Keratinocyte (primary cell): ENCODE data around the gene CD34. TPM values are rescaled to one million over a fixed set of nuclear protein-coding genes. Genes with fewer than 3 reads are reported as not detected.

Source experiments
- DNase-seq: peaks from one replicate; pipeline ENCODE4 v3.0.0-alpha.2; 2011; ENCODE audit warnings: low read depth, missing footprints, low spot score
- FAIRE-seq: peaks from 2 replicates; lab custom pipeline; 2011; peaks lifted over from hg19 to GRCh38; lab: Jason Lieb, UNC
- H2AFZ ChIP-seq: 2 replicates; pipeline ENCODE4 v1.6.0; 2012; ENCODE audit warnings: low read length, control low read depth, inconsistent platforms; ENCODE audit not compliant: control insufficient read depth
- H3K27ac ChIP-seq: 2 replicates; pipeline ENCODE4 v1.5.1; 2011; ENCODE audit warnings: low read length; ENCODE audit not compliant: control insufficient read depth, insufficient read depth
- H3K27me3 ChIP-seq: 3 replicates; pipeline ENCODE4 v1.6.0; 2011; ENCODE audit warnings: low read length; ENCODE audit not compliant: control insufficient read depth, insufficient read depth; ENCODE audit errors: extremely low read depth
- H3K36me3 ChIP-seq, 2 experiments: 2 replicates in 1 of 2; 3 replicates in 1 of 2; pipeline ENCODE4 v1.5.1; 2011; ENCODE audit warnings: low read length in 2 of 2, mild to moderate bottlenecking in 1 of 2; ENCODE audit not compliant: control insufficient read depth in 2 of 2, insufficient read depth in 2 of 2; ENCODE audit errors: extremely low read depth in 1 of 2
- H3K4me1 ChIP-seq: 3 replicates; pipeline ENCODE4 v1.5.1; 2011; ENCODE audit warnings: low read length; ENCODE audit not compliant: control insufficient read depth, insufficient read depth; ENCODE audit errors: extremely low read depth
- H3K4me2 ChIP-seq: 3 replicates; pipeline ENCODE4 v1.6.0; 2011; ENCODE audit warnings: low read depth, low read length; ENCODE audit not compliant: control insufficient read depth, insufficient read depth; ENCODE audit errors: extremely low read depth
- H3K4me3 ChIP-seq, 3 experiments: fragments of 200-600 bp in 1 of 3; sonication (generic) in 1 of 3; 2 replicates in 2 of 3; 3 replicates in 1 of 3; pipeline ENCODE4 v1.5.1; 2011 to 2016; ENCODE audit warnings: low read length in 3 of 3, mild to moderate bottlenecking in 3 of 3, control low read depth in 2 of 3, inconsistent platforms in 1 of 3, low read depth in 1 of 3, mixed read lengths in 1 of 3, mixed run types in 1 of 3, moderate library complexity in 1 of 3; ENCODE audit not compliant: control insufficient read depth in 2 of 3, insufficient read depth in 2 of 3; ENCODE audit errors: extremely low read depth in 1 of 3
- H3K79me2 ChIP-seq: 2 replicates; pipeline ENCODE4 v1.6.0; 2012; ENCODE audit warnings: low read length; ENCODE audit not compliant: control insufficient read depth, insufficient read depth
- H3K9ac ChIP-seq: 3 replicates; pipeline ENCODE4 v1.6.0; 2011; ENCODE audit warnings: low read length; ENCODE audit not compliant: control insufficient read depth, insufficient read depth; ENCODE audit errors: extremely low read depth
- H3K9me1 ChIP-seq: 3 replicates; pipeline ENCODE4 v1.6.0; 2011; ENCODE audit warnings: low read length; ENCODE audit not compliant: control insufficient read depth, insufficient read depth; ENCODE audit errors: extremely low read depth
- H3K9me3 ChIP-seq: 2 replicates; pipeline ENCODE4 v1.5.1; 2012; ENCODE audit warnings: low read depth, low read length; ENCODE audit not compliant: control insufficient read depth
- H4K20me1 ChIP-seq: 3 replicates; pipeline ENCODE4 v1.6.0; 2011; ENCODE audit warnings: low read length; ENCODE audit not compliant: control insufficient read depth, insufficient read depth; ENCODE audit errors: extremely low read depth
- EZH2 ChIP-seq: IDR thresholded peaks from one replicate; pipeline ENCODE4 v1.6.1; 2012; ENCODE audit warnings: inconsistent platforms, mild to moderate bottlenecking, low read length, moderate library complexity
- dilution Hi-C: fragments of 300-500 bp; cut with MboI; formaldehyde crosslinking; loops from one replicate; pipeline ENCODE4 v1.7.0; 2020; ENCODE audit warnings: low sequenced_read_pairs; ENCODE audit not compliant: extremely low pct_ligation_motif_present
- polyA plus RNA-seq, 5 experiments: library from polyadenylated mRNA; depleted of rRNA in 3 of 5; stranded (reverse) in 3 of 5; stranded (forward) in 1 of 5; unstranded in 1 of 5; fragments of >200 nt; gene quantifications; 1 replicate in 1 of 5; 2 replicates in 3 of 5; 3 replicates in 1 of 5; pipeline versions ENCODE4 v1.2.1 to v1.2.3, GENCODE V29; 2011 to 2012; ENCODE audit warnings: missing spikeins in 2 of 5, low read depth in 1 of 5, low replicate concordance in 1 of 5
- TF ChIP-seq, protein P1 (sequence below), 3 experiments: IDR thresholded peaks in 1 of 3; conservative IDR thresholded peaks in 1 of 3; optimal IDR thresholded peaks in 1 of 3; 2 replicates in 2 of 3; 3 replicates in 1 of 3; pipeline versions ENCODE3 to v1.5.1; 2011; ENCODE audit warnings: low read length in 3 of 3, mild to moderate bottlenecking in 3 of 3, moderate library complexity in 2 of 3, control low read depth in 1 of 3, inconsistent platforms in 1 of 3; ENCODE audit not compliant: insufficient read depth in 2 of 3; ENCODE audit errors: extremely low read depth in 1 of 3

Gene CD34
- polyA plus RNA-seq, 1 donor (not counting 4 experiments of a cell fraction or from before 2014, with no cell fraction given) = 0.03 TPM

- no peaks in the 10 kb centered on the region for H3K9me1 ChIP-seq
- H3K4me3 ChIP-seq = no peak overlapping the region
- no peak overlapping the region for H2AFZ ChIP-seq
- FAIRE-seq = no peak
- no peaks in the 10 kb centered on the region for H4K20me1 ChIP-seq
- no peaks in the 10 kb centered on the region for H3K36me3 ChIP-seq
- no peak for DNase-seq
- TF ChIP-seq, protein P1, sequence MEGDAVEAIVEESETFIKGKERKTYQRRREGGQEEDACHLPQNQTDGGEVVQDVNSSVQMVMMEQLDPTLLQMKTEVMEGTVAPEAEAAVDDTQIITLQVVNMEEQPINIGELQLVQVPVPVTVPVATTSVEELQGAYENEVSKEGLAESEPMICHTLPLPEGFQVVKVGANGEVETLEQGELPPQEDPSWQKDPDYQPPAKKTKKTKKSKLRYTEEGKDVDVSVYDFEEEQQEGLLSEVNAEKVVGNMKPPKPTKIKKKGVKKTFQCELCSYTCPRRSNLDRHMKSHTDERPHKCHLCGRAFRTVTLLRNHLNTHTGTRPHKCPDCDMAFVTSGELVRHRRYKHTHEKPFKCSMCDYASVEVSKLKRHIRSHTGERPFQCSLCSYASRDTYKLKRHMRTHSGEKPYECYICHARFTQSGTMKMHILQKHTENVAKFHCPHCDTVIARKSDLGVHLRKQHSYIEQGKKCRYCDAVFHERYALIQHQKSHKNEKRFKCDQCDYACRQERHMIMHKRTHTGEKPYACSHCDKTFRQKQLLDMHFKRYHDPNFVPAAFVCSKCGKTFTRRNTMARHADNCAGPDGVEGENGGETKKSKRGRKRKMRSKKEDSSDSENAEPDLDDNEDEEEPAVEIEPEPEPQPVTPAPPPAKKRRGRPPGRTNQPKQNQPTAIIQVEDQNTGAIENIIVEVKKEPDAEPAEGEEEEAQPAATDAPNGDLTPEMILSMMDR (optimal IDR thresholded peaks at IDR 0.05 in 1 of 3, IDR thresholded peaks at IDR 0.05 in 1 of 3, conservative IDR thresholded peaks at IDR 0.05 in 1 of 3; ENCODE audit: extremely low read depth in 1 of 3, insufficient read depth in 2 of 3, low read length in 3 of 3) = no peak
- no peak for TF ChIP-seq EZH2
- H3K9me3 ChIP-seq = no peaks in the 10 kb centered on the region
- H3K4me2 ChIP-seq = no peak overlapping the region
- H3K79me2 ChIP-seq = no peaks in the 10 kb centered on the region
- H3K9ac ChIP-seq = no peak overlapping the region
- peaks cover 6% of the 10 kb centered on the region for H3K4me1 ChIP-seq
- dilution Hi-C loops = no loop called here
- H3K27me3 ChIP-seq = no peaks in the 10 kb centered on the region
- H3K27ac ChIP-seq = no peak overlapping the region
Observed at GRCh38 chr1:207941665-207942064, 30.7 kb upstream of the CD34 start.

GRCh38 chr1:207938016-207938415 lies 27.1 kb upstream of the CD34 start:
- dilution Hi-C loops = no loop called here
- H3K4me2 ChIP-seq = no peak overlapping the region
- DNase-seq (no peak), FAIRE-seq (no peak)
- H4K20me1 ChIP-seq = no peaks in the 10 kb centered on the region
- no peaks in the 10 kb centered on the region for H3K9me1 ChIP-seq
- H3K27ac ChIP-seq = no peak overlapping the region
- no peak for TF ChIP-seq EZH2
- TF ChIP-seq, protein P1 (optimal IDR thresholded peaks at IDR 0.05 in 1 of 3, IDR thresholded peaks at IDR 0.05 in 1 of 3, conservative IDR thresholded peaks at IDR 0.05 in 1 of 3; ENCODE audit: extremely low read depth in 1 of 3, insufficient read depth in 2 of 3, low read length in 3 of 3) = no peak
- H3K36me3 ChIP-seq = no peaks in the 10 kb centered on the region
- H3K79me2 ChIP-seq = no peaks in the 10 kb centered on the region
- no peaks in the 10 kb centered on the region for H3K4me1 ChIP-seq
- H3K27me3 ChIP-seq = no peaks in the 10 kb centered on the region
- H3K9ac ChIP-seq = no peak overlapping the region
- H2AFZ ChIP-seq = no peak overlapping the region
- H3K9me3 ChIP-seq = no peaks in the 10 kb centered on the region
- H3K4me3 ChIP-seq = no peak overlapping the region
